ENCODE measurements around the gene NEFH. TPM values are rescaled to one million over a fixed set of nuclear protein-coding genes. Genes with fewer than 3 reads are reported as not detected.

The NEFH gene
- total RNA-seq, 1 experiment from 2014 or later: 5.7 TPM

DNA sequence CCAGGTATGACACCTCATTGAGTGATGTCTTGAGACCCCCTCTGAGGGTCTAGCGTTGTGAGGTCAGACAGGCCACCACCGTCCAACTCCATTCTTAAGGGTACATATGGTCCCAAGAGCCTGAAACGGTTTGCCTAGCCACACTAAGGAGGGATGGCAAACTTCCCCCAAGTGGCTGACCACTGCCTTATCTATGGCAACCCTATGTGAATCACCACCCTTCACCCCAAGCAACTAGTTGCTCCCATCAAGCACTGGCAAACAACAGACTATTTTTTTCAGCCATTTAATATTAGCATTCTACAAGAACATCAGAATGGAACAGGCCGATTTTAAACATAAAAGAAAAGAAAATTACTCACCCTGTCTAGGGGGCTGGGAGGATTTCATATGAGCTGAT is 50.7 kb downstream of the NEFH start:
- Histone ChIP-seq H3T11ph (ENCODE audit: low read length) (no peak overlapping the region), H4K91ac (ENCODE audit: insufficient read length, low read depth, low read length) (no peak overlapping the region), H3K4me1 (ENCODE audit: insufficient read depth, low read length) (no peaks in the 10 kb centered on the region), H2BK120ac (ENCODE audit: low read depth, low read length, poor library complexity, severe bottlenecking) (no peak overlapping the region), H3K23ac (ENCODE audit: insufficient read length, low read depth, low read length) (no peak overlapping the region), H2BK12ac (ENCODE audit: insufficient read length, low read depth, low read length) (no peak overlapping the region), H3K27me3 (ENCODE audit: insufficient read depth, low read length) (no peaks in the 10 kb centered on the region), H3K79me1 (ENCODE audit: insufficient read depth, low read depth, low read length, poor library complexity, severe bottlenecking) (no peaks in the 10 kb centered on the region), H3K9me3 (ENCODE audit: control insufficient read depth, low read depth, low read length) (no peaks in the 10 kb centered on the region), H2BK5ac (ENCODE audit: insufficient read length, low read length) (no peak overlapping the region), H3K4ac (ENCODE audit: low read depth, low read length) (no peak overlapping the region), H3K4me2 (ENCODE audit: insufficient read depth, insufficient read length, low read length) (no peak overlapping the region), H2AK5ac (ENCODE audit: insufficient read length, low read length) (no peak overlapping the region), H3K9ac (ENCODE audit: extremely low read depth, insufficient read length, low read length) (no peak overlapping the region), H3K18ac (ENCODE audit: insufficient read length, low read depth, low read length) (no peak overlapping the region), H3K27ac (ENCODE audit: insufficient read length, low read depth, low read length) (no peak overlapping the region), H3K79me2 (ENCODE audit: insufficient read depth, low read length) (no peaks in the 10 kb centered on the region), H3K56ac (ENCODE audit: insufficient read length, low read depth, low read length) (no peak overlapping the region), H3K14ac (ENCODE audit: insufficient read depth, low read length) (no peak overlapping the region), H2BK15ac (ENCODE audit: low read depth, low read length) (no peak overlapping the region), H2AFZ (ENCODE audit: low read length) (no peak overlapping the region), H4K20me1 (ENCODE audit: control insufficient read depth, insufficient read depth, insufficient read length) (no peaks in the 10 kb centered on the region), H4K5ac (ENCODE audit: insufficient read length, low read depth, low read length) (no peak overlapping the region), H3K23me2 (ENCODE audit: insufficient read length, low read depth, low read length, poor library complexity, severe bottlenecking) (no peaks in the 10 kb centered on the region), H2BK20ac (ENCODE audit: low read depth, low read length, poor library complexity, severe bottlenecking) (no peak overlapping the region), H4K8ac (replicated peaks; ENCODE audit: insufficient read length, low read depth, low read length) (no peak overlapping the region)
- Mint-ChIP-seq H3K4me3 (no peak overlapping the region), H3K27me3 (ENCODE audit: low read depth) (no peaks in the 10 kb centered on the region), H3K4me1 (no peaks in the 10 kb centered on the region), H3K9me3 (no peaks in the 10 kb centered on the region), H3K27ac (peak overlapping the region in 1 of 3 experiments; percentile 16; a peak in 1 of 7 replicates), H3K36me3 (ENCODE audit: insufficient read depth in 1 of 3, low read depth in 3 of 3) (peaks cover 37 to 89% (median 72%) of the 10 kb centered on the region in 3 experiments)
- no peak for TF ChIP-seq CTCF (conservative IDR thresholded peaks at IDR 0.05)
- DNase-seq: no peak
- no CpG with 5 or more reads among the region's 4 CpGs for WGBS (ENCODE audit: extremely low coverage, insufficient read length, low lambda C conversion rate)
